Type B pancreatic cell (in vitro differentiated cells): ENCODE results near the gene ADAT3. TPM values are rescaled to one million over a fixed set of nuclear protein-coding genes. Genes with fewer than 3 reads are reported as not detected.

Experiments used
- DNase-seq: peaks from one replicate; pipeline ENCODE4 v3.0.0; 2021; ENCODE audit warnings: mixed read lengths; ENCODE audit not compliant: unreplicated experiment; ENCODE audit errors: extremely low spot score
- H3K27ac Mint-ChIP-seq: 2 replicates; pipeline ENCODE4 v1.8.0; 2021; ENCODE audit warnings: mild to moderate bottlenecking, mixed read lengths
- H3K27me3 Mint-ChIP-seq: 2 replicates; pipeline ENCODE4 v1.8.0; 2021; ENCODE audit warnings: mixed read lengths
- H3K36me3 Mint-ChIP-seq: 2 replicates; pipeline ENCODE4 v1.8.0; 2021; ENCODE audit warnings: mixed read lengths
- H3K4me1 Mint-ChIP-seq: one replicate; pipeline ENCODE4 v1.8.0; 2021; ENCODE audit warnings: mixed read lengths; ENCODE audit not compliant: unreplicated experiment
- H3K4me3 Mint-ChIP-seq: 2 replicates; pipeline ENCODE4 v1.8.0; 2021; ENCODE audit warnings: mild to moderate bottlenecking, mixed read lengths
- H3K9me3 Mint-ChIP-seq: 2 replicates; pipeline ENCODE4 v1.8.0; 2021; ENCODE audit warnings: mixed read lengths
- CTCF ChIP-seq: fragments of 200-600 bp; sonication (generic); conservative IDR thresholded peaks from 2 replicates; pipeline ENCODE4 v1.5.0; 2021; ENCODE audit warnings: antibody characterized with exemption, mild to moderate bottlenecking
- total RNA-seq: library from RNA; stranded (reverse); gene quantifications from 2 replicates; pipeline ENCODE4 v1.2.1, GENCODE V29; 2021; ENCODE audit warnings: low replicate concordance

ADAT3 gene
- total RNA-seq, 1 donor from 2014 or later = 12.1 TPM

GRCh38 chr19:1909761-1910080, 4.5 kb downstream of the ADAT3 start:
- H3K27ac Mint-ChIP-seq = no peak overlapping the region
- H3K4me1 Mint-ChIP-seq = peaks cover 9% of the 10 kb centered on the region
- no peaks in the 10 kb centered on the region for H3K27me3 Mint-ChIP-seq
- no peak for TF ChIP-seq CTCF
- H3K9me3 Mint-ChIP-seq = no peaks in the 10 kb centered on the region
- H3K4me3 Mint-ChIP-seq = no peak overlapping the region
- H3K36me3 Mint-ChIP-seq = peaks cover 7% of the 10 kb centered on the region
- no peak for DNase-seq

- DNase-seq = no peak
- Mint-ChIP-seq H3K9me3 (no peaks in the 10 kb centered on the region), H3K4me3 (peak overlapping the region; percentile 38)
Observed at GRCh38 chr19:1910177-1910576, 5.0 kb downstream of the ADAT3 start.

GRCh38 chr19:1911098-1911497, 5.9 kb downstream of the ADAT3 start:
- Mint-ChIP-seq H3K4me1 (peaks cover 4% of the 10 kb centered on the region), H3K36me3 (peaks cover 4% of the 10 kb centered on the region), H3K4me3 (no peak overlapping the region), H3K9me3 (no peaks in the 10 kb centered on the region), H3K27ac (no peak overlapping the region), H3K27me3 (no peaks in the 10 kb centered on the region)
- no peak for TF ChIP-seq CTCF
- DNase-seq = no peak

More at GRCh38 chr19:1910177-1910576, 5.0 kb downstream of the ADAT3 start:
- Mint-ChIP-seq H3K36me3 (peaks cover 7% of the 10 kb centered on the region), H3K4me1 (peaks cover 9% of the 10 kb centered on the region), H3K27me3 (no peaks in the 10 kb centered on the region), H3K27ac (peak overlapping the region; percentile 76)
- TF ChIP-seq CTCF = no peak

- Mint-ChIP-seq H3K4me3 (no peak overlapping the region), H3K9me3 (no peaks in the 10 kb centered on the region), H3K27ac (no peak overlapping the region), H3K36me3 (peaks cover 4% of the 10 kb centered on the region), H3K27me3 (no peaks in the 10 kb centered on the region), H3K4me1 (peaks cover 4% of the 10 kb centered on the region)
- TF ChIP-seq CTCF = no peak
- no peak for DNase-seq
Observed at GRCh38 chr19:1911995-1912394, 6.8 kb downstream of the ADAT3 start.

- no peaks in the 10 kb centered on the region for H3K9me3 Mint-ChIP-seq
- no peak for TF ChIP-seq CTCF
- no peak overlapping the region for H3K4me3 Mint-ChIP-seq
- no peak for DNase-seq
- H3K27ac Mint-ChIP-seq = no peak overlapping the region
- peaks cover 4% of the 10 kb centered on the region for H3K4me1 Mint-ChIP-seq
- H3K27me3 Mint-ChIP-seq = no peaks in the 10 kb centered on the region
- peaks cover 4% of the 10 kb centered on the region for H3K36me3 Mint-ChIP-seq
Observed at GRCh38 chr19:1912760-1913505, 7.7 kb downstream of the ADAT3 start.
